KMS-11 (cell line): Measurements from ENCODE around the gene NSG2.

ENCODE experiments used
- H2AFZ ChIP-seq: fragments of 200-600 bp; sonication (generic); 2 replicates; pipeline ENCODE4 v1.6.1; 2016; ENCODE audit warnings: antibody characterized with exemption, mixed run types, low read depth
- H3K27ac ChIP-seq: fragments of 200-600 bp; sonication (generic); 2 replicates; pipeline ENCODE4 v1.6.1; 2016; ENCODE audit warnings: mild to moderate bottlenecking, mixed run types
- H3K27me3 ChIP-seq: fragments of 200-600 bp; sonication (generic); 2 replicates; pipeline ENCODE4 v1.6.1; 2017; ENCODE audit warnings: mild to moderate bottlenecking, low read depth, mixed run types, moderate library complexity; ENCODE audit not compliant: insufficient read depth
- H3K36me3 ChIP-seq: fragments of 200-600 bp; sonication (generic); 2 replicates; pipeline ENCODE4 v1.6.1; 2017; ENCODE audit warnings: mild to moderate bottlenecking, mixed run types; ENCODE audit not compliant: insufficient read depth
- H3K4me1 ChIP-seq: fragments of 200-600 bp; sonication (generic); 2 replicates; pipeline ENCODE4 v1.6.1; 2016; ENCODE audit warnings: mild to moderate bottlenecking, low read depth, mixed run types; ENCODE audit not compliant: poor library complexity, severe bottlenecking
- H3K4me2 ChIP-seq: fragments of 200-600 bp; sonication (generic); 2 replicates; pipeline ENCODE4 v1.7.0; 2016; ENCODE audit warnings: mild to moderate bottlenecking, mixed run types
- H3K4me3 ChIP-seq: fragments of 200-600 bp; sonication (generic); IDR thresholded peaks from 2 replicates; pipeline ENCODE4 v1.6.1; 2017; ENCODE audit warnings: low read depth, low read length, mixed read lengths; ENCODE audit not compliant: insufficient read depth
- H3K79me2 ChIP-seq: fragments of 200-600 bp; sonication (generic); 2 replicates; pipeline ENCODE4 v1.6.1; 2016; ENCODE audit warnings: low read depth, mixed run types; ENCODE audit not compliant: insufficient read depth
- H3K9ac ChIP-seq: fragments of 200-600 bp; sonication (generic); 2 replicates; pipeline ENCODE4 v1.6.1; 2016; ENCODE audit warnings: mild to moderate bottlenecking, mixed run types
- H4K20me1 ChIP-seq: fragments of 200-600 bp; sonication (generic); 2 replicates; pipeline ENCODE4 v1.6.1; 2016; ENCODE audit warnings: mild to moderate bottlenecking, mixed run types; ENCODE audit not compliant: insufficient read depth
- TF ChIP-seq, protein P1 (sequence below): fragments of 200-600 bp; sonication (generic); conservative IDR thresholded peaks from 2 replicates; pipeline ENCODE4 v1.6.1; 2017; ENCODE audit warnings: low read depth, mild to moderate bottlenecking, antibody characterized with exemption, low read length, moderate library complexity, mixed read lengths

NSG2 gene

DNA sequence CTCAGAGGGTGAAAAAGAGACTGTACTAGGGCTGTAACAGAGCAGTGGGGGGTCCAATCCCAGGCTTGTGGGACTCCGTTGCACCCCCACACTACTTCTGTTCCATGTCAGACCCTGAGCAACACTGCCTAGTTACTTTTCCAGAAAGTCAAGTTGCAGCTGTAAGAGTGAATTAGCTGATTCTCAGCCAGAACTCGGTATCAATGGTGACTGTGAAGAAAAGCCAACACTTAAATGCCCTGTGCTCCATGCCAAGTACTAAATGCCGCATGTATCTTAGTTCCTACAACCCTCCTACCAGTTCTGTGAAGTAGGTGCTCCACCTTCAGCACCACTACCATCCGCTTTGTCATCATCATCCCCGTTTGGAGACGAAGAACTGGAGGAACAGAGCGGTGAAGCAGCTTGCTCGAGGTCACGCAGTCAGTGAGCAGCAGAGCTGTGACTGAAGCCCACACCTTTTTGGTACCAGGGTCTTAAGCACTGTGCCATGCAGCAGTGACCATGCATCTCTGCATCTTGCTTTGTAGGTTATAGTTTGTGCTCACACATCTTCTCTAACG is 64.3 kb downstream of the NSG2 start:
- Histone ChIP-seq H4K20me1 (no peaks in the 10 kb centered on the region), H3K36me3 (no peaks in the 10 kb centered on the region), H3K27ac (no peak overlapping the region), H3K79me2 (no peaks in the 10 kb centered on the region), H3K4me1 (no peaks in the 10 kb centered on the region), H3K4me2 (no peak overlapping the region), H3K9ac (no peak overlapping the region), H3K4me3 (no peak overlapping the region), H2AFZ (no peak overlapping the region), H3K27me3 (no peaks in the 10 kb centered on the region)
- TF ChIP-seq, protein P1, sequence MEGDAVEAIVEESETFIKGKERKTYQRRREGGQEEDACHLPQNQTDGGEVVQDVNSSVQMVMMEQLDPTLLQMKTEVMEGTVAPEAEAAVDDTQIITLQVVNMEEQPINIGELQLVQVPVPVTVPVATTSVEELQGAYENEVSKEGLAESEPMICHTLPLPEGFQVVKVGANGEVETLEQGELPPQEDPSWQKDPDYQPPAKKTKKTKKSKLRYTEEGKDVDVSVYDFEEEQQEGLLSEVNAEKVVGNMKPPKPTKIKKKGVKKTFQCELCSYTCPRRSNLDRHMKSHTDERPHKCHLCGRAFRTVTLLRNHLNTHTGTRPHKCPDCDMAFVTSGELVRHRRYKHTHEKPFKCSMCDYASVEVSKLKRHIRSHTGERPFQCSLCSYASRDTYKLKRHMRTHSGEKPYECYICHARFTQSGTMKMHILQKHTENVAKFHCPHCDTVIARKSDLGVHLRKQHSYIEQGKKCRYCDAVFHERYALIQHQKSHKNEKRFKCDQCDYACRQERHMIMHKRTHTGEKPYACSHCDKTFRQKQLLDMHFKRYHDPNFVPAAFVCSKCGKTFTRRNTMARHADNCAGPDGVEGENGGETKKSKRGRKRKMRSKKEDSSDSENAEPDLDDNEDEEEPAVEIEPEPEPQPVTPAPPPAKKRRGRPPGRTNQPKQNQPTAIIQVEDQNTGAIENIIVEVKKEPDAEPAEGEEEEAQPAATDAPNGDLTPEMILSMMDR = no peak

DNA sequence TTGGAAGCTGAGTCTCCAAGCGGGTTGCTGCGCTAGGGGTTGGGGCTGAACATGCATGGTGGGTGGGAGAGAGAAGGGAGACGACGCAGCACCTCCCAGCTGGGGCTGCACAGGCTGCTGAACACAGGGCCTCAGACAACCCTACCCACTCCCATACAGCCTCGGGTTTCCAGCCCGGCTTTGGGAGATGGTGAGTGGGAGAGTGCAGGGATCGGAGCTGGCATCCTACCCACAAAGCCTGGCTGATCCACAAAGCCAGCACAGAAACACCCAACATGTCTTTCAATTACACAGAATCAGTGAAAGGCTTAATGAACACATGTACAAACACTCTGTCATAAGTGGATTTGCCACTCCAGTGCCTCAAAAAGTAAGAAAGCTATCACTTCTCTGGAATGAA is 64.8 kb downstream of the NSG2 start:
- no peak overlapping the region for H3K4me3 ChIP-seq
- no peaks in the 10 kb centered on the region for H4K20me1 ChIP-seq
- H3K36me3 ChIP-seq = no peaks in the 10 kb centered on the region
- no peaks in the 10 kb centered on the region for H3K4me1 ChIP-seq
- H3K27me3 ChIP-seq = no peaks in the 10 kb centered on the region
- H2AFZ ChIP-seq = no peak overlapping the region
- no peaks in the 10 kb centered on the region for H3K79me2 ChIP-seq
- TF ChIP-seq, protein P1 = no peak
- H3K9ac ChIP-seq = no peak overlapping the region
- no peak overlapping the region for H3K27ac ChIP-seq
- H3K4me2 ChIP-seq = no peak overlapping the region

DNA sequence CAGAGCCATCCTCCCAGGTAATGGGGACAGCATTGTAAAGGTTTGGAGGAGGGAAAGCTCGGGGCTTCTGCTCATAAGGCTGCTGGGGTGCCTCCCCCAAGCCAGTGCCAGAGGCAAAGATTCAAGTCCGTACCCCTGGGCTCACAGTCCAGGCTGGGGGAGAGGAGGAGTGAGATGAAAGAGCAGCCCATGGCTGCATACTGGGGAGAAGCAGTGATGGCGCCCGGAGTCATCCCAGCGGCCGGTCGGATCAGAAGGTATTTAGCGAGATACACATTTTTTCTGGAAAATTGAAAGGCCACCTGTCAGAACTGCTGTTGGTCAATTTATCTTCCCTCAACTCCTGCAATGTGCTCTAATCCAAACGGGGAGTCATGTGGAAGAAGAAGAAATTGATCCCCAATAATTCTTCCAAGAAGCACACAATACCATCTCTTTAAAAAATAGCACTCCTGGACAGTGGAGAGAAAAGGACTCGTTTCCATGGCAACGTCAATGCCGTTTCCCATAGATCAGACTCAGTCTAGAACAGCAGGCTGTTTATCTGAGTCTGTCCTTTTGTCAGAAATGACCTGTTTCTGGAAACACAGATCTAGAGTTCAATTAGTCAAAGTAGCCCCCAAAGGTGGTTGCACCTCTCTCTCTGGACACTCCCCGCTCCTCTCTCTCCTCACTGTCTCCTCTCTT is 65.9 kb downstream of the NSG2 start:
- TF ChIP-seq, protein P1 = no peak

DNA sequence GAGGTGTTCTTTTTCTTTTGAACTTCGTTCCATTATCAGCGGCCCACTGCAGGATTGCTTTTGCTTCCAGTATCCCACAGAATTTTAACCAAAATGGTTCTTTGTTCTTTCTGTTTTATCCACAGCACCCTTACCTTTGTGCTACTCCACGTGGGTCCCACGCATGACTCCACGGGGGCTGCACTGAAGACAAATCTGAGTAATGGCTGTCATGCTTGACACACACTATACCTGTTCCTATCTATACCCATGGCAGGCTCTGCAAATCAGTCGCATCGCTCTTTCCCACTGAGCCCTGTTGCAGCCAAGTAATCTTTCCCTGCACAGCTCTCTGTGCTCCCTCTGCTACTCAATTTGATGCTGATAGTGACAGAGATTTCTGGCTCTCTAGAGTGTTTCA is 69.7 kb downstream of the NSG2 start:
- Histone ChIP-seq H3K36me3 (no peaks in the 10 kb centered on the region), H3K4me3 (no peak overlapping the region), H3K79me2 (no peaks in the 10 kb centered on the region), H3K9ac (no peak overlapping the region), H2AFZ (no peak overlapping the region), H3K27ac (no peak overlapping the region), H3K4me1 (no peaks in the 10 kb centered on the region), H4K20me1 (no peaks in the 10 kb centered on the region), H3K4me2 (no peak overlapping the region), H3K27me3 (no peaks in the 10 kb centered on the region)
- TF ChIP-seq, protein P1 = no peak

More for the DNA sequence above, 65.9 kb downstream of the NSG2 start:
- H2AFZ ChIP-seq = no peak overlapping the region
- no peak overlapping the region for H3K27ac ChIP-seq
- no peaks in the 10 kb centered on the region for H4K20me1 ChIP-seq
- H3K4me3 ChIP-seq = no peak overlapping the region
- no peak overlapping the region for H3K4me2 ChIP-seq
- no peaks in the 10 kb centered on the region for H3K4me1 ChIP-seq
- H3K36me3 ChIP-seq = no peaks in the 10 kb centered on the region
- H3K27me3 ChIP-seq = no peaks in the 10 kb centered on the region
- H3K9ac ChIP-seq = no peak overlapping the region
- H3K79me2 ChIP-seq = no peaks in the 10 kb centered on the region
